ENCODE measurements around the gene GOLGA3.
"Not testable (repeated sequence)": the region's sequence is repeated elsewhere in the genome, so short reads cannot be mapped to it uniquely, and the experiment has no call there.

The GOLGA3 gene

GRCh38 chr12:132809391-132809790 lies 19.3 kb downstream of the GOLGA3 start:
- DNase-seq, result peak; percentile 3 to 30

DNA sequence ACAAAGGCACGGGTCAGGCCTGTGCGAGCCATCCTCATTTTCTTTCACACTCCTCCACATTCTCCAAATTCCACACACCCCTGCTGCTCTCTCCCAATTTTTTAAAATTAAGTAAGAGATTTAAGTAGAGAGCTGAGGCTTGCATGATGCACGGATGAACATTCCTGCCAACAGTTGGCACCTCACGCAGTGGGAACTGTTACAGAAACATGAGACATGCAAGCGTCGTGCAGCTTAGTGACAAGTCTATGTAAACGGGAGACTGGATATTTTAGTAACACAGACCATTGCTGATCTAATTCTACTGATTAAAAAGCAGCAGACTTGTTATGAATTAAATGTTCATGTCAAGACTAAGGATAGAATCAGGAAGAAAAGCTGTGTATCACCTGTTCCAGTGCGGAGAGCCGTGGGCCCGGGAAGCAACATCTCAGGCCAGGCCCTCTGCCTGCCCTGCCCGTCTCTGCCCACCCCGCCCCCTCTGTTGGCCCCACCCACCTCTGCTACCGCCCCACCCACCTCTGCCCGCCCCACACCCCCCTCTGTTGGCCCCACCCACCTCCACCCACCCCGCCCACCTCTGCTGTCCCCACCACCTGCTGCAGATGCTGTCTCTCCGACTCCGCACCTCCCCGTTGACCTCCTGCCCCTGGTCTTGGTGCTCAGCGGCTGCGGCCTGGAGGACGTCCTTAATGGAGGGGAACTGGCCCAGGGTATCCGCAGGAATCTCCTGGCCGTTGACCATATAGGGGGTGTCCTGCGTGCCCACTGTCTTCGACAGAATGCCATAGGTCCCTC lies 21.2 kb downstream of the GOLGA3 start:
- no peak for DNase-seq

DNA sequence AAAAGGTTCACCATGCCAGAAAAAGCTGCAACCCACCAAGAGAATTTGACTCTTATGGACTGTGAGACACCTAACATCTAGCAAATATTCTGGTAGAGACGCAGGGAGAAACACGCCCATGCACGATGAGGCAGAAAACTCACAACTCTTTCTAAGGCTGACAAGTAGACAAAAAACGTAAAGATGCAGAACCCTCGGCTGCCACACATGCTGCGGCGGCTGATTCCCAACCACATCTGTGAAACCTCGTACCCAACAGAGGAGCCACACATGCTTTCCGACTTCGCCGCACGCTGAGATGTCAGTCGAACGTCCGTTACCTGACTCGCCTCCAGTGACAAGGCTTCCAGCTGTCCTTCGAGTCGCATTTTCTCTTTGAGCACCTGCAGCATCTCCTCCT lies 21.8 kb downstream of the GOLGA3 start:
- no peak for DNase-seq

- no peak for DNase-seq
Observed at GRCh38 chr12:132804426-132804861, 24.2 kb downstream of the GOLGA3 start.

DNA sequence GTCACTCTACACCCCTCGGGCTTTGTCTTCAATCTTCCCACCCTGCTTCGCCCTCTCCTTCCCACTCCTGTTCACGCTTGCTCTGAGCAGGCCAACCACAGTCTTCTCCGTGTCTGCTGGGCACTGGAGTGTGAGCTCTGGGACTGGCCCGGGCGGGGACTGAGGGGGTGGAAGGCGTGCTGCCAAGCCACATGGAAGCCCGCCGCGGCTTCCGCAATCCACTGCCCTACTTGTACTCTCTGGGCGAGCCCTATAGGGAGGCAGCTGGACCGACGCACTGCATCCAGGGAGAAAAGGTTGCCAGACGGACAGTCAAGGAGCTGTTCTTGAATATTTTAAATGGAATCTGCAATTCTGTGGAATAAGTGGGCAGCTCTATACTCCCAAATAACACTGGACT lies 24.8 kb downstream of the GOLGA3 start:
- no peak for DNase-seq

DNA sequence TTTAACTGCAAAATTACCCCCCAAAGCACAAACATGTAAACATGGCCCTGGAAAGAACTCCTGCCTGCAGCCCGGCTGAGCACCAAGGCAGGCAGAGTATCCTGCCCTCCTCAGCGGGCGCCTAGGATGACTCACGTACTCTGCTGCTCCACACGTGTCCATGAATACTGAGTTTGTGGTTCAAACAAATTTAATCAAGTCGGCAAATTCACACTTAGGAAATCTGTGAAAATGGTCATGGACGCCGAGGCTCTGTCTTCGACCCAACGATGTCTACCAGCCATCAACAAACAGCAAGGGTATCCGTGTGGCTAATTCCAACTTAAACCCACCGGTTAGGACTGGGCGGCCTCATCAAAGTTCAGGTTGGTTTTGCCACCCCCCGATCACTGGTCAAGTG lies 25.5 kb downstream of the GOLGA3 start:
- no peak for DNase-seq

DNA sequence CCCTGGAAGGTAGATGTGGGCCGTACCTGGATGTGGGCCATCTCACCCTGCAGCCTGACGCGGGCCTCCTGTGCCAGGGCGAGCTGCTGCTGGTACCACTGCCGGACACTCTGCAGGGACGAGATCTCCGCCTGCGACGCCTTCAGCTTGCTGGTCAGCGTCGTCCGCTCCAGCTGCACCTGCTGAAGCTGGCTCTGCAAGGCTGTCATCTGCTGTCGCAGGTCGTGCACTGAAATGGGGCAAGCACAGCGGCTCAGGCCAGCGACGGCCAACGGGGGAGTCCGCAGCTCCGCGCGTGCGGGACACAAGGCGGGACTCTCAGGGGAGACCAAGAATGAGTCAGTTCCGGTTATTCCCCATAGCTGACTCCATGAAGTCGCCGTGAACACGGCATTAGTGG lies 26.9 kb downstream of the GOLGA3 start:
- DNase-seq, result no peak

GRCh38 chr12:132798836-132799235 lies 29.8 kb downstream of the GOLGA3 start:
- DNase-seq, result no peak

DNA sequence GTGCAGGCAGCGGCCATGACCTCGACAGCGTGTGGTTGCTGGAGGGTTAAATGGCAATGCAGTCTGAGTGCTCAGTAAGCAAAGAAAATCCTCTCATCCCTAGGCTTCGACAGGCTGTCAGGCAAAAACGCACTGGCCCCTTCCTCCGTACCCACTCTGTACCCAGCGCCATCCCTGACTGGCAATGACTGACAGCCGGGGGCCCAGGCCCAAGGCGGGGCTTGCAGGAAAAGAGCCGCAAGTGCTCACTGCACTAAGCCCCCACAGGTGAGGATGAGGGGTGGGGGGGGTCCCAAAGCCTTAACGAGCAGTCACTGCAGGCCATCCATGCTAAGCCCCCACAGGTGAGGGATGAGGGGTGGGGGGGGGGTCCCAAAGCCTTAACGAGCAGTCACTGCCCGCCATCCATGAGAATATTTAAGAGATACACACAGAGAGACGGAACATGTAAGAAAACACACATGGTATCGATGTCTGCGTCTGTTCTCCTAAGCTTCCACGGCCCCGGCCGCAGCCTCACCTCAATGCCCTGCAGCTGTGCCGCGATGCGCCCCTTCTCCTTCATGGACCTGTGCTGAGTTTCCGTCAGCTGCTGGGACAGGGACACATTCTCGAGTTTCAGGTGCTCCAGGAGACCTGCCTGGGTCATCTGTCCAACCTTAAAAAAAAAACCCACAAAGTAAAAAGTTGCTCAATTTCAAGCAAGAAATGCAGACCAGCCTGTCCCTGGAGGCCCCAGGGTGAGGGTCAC lies 30.7 kb downstream of the GOLGA3 start:
- no peak for DNase-seq

DNA sequence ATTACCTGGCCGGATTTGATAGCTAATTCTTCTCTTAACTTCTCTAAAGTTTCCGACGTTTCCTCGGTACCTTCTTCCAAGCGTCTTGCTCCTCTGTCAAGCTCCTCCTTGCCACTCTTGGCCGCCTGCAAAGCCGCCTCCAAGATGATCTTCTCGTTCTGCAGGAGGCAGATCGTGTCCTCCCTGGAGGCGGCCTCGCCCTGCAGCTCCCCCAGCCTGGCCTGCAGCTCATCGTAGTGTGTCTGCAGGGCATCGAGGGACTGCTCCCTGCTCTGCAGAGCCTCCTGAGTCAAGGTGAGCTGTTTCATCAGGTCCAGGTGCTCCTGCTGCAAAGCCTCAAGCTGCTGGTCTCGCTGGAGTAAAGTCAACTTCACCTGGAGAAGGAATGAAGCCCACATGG lies 32.8 kb downstream of the GOLGA3 start:
- DNase-seq, result no peak

DNA sequence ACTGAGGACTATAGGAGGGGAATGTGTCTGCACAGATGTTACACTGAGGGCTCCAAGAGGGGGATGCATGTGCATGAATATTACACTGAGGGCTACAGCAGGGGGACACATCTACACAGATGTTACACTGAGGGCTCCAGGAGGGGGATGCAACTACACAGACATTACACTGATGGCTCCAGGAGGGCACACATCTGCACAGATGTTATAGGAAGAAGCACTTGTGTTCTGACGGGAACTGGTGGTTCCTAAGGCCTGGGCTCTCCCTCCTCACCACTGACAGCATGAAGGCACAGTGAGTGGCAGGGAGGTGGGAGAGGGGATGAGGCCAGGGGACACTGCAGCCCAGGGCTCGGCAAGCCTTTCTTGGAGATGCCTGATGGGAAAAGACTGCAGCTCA lies 36.7 kb downstream of the GOLGA3 start:
- not testable (repeated sequence) for DNase-seq

GRCh38 chr12:132789099-132789471 lies 39.6 kb downstream of the GOLGA3 start:
- no peak for DNase-seq

- DNase-seq, result no peak
Observed at GRCh38 chr12:132788375-132789098, 40.1 kb downstream of the GOLGA3 start.

DNA sequence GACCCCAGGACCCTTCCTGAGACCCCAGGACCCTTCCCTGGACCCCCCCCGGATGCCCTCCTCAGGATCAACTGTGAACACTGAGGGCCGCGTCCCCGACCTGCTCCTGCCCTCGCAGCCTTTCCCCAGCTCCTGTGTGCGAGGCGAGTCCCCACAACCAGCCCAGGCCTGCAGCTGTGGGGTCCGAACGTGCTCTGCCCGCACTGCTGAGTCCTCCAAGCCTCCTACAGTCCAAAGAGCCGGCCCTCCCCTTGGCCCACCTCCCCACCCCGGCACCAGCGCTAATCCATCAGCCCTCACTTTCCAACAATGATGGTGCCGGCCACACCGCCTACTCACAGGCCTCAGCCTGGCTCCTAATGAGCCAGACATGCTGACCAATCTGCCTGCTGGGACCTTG lies 40.8 kb downstream of the GOLGA3 start:
- no peak for DNase-seq

GRCh38 chr12:132786192-132786591 lies 42.5 kb downstream of the GOLGA3 start:
- DNase-seq, result no peak

DNA sequence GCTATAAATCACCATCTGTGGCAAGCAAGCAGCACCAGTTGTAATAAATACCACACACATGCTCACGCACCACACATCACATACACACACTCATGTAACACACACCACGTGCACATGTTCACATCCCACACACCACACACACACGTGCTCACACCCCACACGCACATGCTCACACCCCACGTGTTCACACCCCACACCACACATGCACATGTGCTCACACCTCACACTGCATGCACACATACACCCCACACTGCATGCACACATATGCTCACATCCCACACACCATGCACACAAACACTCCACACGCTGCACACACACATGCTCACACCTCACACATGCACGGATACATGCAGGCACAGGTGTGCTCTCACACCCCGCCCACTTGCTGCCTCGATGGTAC lies 44.1 kb downstream of the GOLGA3 start:
- DNase-seq, result no peak

DNA sequence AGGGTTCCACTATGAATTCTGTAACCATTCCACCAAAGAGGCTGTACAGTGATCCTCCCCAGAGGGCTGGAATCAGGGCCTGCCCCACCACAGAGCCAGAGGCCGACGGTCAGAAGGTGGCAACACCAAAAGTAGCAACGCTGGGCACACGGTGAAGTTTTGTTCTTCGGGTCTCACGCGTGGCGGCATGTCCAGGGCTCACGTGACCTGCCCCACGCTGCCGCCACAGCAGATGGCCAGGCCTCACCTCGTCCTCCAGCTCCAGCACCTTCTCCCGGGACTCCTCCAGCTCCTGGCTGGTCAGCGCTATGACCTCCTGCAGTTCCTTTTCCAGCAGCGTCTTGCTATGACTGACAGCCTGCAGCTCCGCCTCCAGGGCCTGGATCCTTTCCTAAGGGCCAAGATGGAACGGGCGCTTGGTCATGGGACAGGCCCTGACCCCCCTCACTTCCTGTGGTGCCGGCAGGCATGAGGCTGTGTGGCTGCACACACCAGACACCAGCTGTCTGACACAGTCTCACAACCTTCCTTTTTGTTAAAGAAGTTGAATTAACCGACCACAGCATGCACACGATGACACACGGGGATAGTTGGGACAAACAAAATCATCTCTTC lies 44.6 kb downstream of the GOLGA3 start:
- peak in 1 of 2 donors; percentile 34 for DNase-seq

- no peak for DNase-seq
Observed at GRCh38 chr12:132781938-132782337, 46.7 kb downstream of the GOLGA3 start.

DNA sequence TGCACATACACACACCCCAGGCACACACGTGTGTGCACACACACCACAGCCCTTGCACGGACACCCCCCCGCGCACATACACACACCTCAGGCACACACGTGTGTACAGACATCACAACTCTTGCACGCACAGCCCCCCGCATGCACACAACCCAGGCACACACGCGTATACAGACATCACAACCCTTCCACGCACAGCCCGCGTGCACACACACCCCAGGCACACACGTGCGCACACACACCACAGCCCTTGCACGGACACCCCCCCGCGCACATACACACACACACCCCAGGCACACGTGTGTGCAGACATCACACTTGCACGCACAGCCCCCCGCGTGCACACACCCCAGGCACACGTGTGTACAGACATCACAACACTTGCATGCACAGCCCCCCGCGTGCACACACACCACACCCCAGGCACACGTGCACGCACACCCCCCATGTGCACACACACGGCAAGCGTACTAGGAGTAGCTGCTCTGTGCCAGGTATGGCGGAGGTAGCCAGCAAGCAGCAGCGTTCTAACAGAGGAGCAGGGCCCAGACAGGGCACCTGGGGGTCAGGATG lies 48.8 kb downstream of the GOLGA3 start:
- DNase-seq, result no peak

GRCh38 chr12:132777614-132778013 lies 51.1 kb downstream of the GOLGA3 start:
- no peak for DNase-seq

DNA sequence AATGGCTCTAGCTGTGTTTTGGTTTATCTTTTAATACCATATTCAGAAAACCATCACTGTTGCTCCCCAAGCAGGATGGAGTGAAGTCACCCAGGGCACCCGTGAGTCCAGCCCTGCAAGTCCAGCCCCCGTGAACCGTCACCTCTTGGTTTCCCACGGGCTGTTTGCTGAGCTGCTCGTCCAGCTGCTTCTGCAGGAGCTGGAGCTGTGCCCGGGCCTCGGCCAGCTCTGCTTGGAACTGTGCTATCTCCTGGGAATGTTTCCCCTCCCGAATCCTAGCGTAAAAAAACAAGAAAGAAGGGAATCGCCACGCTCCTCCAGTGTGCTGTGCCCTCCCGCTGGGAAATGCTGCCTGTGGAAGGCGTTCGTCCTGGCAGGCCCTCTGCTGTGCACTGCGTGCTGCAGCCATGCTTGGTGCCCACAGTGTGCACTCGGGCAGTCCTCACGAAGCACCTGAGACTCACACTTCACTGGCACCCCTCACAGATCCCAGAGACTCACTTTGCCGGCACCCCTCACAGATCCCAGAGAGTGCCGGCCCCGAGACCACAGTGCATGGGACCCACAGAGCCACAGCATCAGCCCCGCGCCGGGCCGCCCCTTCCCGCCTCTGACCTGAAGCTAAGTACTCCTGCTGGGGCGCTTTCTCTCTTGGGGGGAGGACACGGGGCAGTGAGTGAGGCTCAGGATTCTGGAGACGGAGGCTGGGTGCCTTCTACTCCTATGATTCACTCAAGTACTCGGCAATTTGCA lies 51.7 kb downstream of the GOLGA3 start:
- DNase-seq, result no peak

DNA sequence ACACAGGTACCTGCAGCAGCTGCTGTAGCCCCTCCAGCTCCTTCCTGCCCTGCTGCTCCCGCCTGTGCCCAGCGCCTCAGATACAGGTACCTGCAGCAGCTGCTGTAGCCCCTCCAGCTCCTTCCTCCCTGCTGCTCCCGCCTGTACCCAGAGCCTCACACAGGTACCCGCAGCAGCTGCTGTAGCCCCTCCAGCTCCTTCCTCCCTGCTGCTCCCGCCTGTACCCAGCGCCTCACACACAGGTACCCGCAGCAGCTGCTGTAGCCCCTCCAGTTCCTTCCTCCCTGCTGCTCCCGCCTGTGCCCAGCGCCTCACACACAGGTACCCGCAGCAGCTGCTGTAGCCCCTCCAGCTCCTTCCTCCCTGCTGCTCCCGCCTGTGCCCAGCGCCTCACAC lies 52.4 kb downstream of the GOLGA3 start:
- not testable (repeated sequence) for DNase-seq

Measured in inflammatory macrophage treated with lipopolysaccharide for 1 hour (primary cell).